ENCODE data around the gene GPSM1. TPM values are rescaled to one million over a fixed set of nuclear protein-coding genes. Genes with fewer than 3 reads are reported as not detected.

Gene GPSM1
- total RNA-seq, 2 donors from 2014 or later = 15.8 to 23.1 TPM

DNA sequence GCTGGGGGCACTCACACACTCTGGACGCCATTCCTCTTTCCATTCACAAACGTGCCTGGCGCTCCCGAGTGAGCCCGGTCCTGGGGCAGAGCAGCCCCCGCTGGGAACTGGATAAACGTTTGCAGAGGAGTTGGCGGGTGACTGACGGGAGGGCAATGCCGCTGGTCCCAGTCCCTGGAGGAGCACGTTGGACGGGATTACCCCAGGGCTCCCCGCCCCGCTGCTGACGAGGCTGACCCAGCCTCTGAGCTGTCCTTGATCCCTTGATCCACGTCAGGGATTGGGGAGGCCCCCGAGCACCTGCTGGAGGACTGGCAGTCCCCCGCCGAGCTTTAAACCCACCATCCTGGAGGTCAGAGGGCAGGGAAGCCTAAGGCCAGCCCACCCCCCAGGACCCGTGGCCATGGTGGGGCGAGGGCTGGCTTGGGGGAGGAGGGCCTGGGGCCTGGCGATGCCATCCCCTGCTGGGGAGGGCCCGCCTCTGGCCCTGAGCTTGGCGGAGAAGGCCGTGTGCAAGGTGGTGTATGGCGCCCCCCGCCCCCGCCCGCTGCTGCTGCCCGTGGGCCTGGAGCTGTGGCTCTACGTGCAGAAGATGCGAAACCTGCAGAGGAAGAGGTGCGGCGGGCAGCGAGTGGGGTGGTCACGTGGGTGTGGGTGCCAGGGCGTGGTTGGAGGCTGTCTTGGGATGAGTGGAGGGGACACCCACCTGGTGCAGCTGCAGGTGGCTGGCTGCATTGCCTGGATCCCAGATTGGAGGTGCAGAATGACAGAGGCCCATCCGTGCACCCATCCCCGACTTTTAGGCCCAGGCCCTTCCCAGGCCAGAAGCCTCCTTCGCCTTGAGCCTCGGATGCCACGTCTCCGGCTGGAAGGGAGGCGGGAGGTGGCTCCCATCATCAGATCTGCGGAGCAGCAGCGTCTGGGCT, 4.5 kb downstream of the GPSM1 start:
- intact Hi-C loops (cut with DNase I) = loop anchor here (5.0 kb wide), 1 partner anchor 35 kb away; no protein-coding TSS in a partner anchor
- WGBS, 2 donors = 87 to 90% methylated on average over 35 to 45 of the region's 46 CpGs
- H3K36me3 ChIP-seq (replicated peaks in 1 of 2; ENCODE audit: insufficient read depth in 1 of 2, low read depth in 2 of 2) = no peaks in the 10 kb centered on the region
- no peak for ATAC-seq
- no peaks in the 10 kb centered on the region for H3K9me3 ChIP-seq
- no peak overlapping the region for H3K27ac ChIP-seq
- no peak for TF ChIP-seq POLR2A (IDR thresholded peaks at IDR 0.05)
- no peak for TF ChIP-seq CTCF (IDR thresholded peaks at IDR 0.05)
- DNase-seq = no peak
- H3K4me3 ChIP-seq = no peak overlapping the region
- no peaks in the 10 kb centered on the region for H3K27me3 ChIP-seq
- peaks cover 13% of the 10 kb centered on the region for H3K4me1 ChIP-seq

DNA sequence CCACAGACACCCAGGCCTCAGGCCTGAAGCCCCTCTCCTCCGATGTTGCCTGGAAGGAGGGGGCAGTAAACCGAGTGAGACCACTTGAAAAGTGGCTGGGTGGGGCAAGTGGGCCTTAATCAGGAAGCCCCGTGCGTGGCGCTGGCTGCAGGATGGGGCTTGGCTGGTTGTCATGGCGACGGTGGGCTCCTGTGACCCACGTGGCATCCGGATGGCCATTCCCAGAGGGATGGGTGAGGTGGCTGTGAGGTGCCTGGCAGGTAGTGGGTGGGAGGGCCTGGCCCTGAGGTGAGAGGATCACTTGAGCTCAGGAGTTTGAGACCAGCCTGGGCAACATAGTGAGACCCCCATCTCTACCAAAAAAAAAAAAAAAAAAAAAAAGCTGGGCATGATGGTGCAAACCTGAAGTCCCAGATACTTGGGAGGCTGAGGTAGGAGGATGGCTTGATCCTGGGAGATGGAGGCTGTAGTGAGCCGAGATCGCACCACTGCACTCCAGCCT, 5.2 kb downstream of the GPSM1 start:
- intact Hi-C loops (cut with DNase I) = loop anchor here (5.0 kb wide), 1 partner anchor 35 kb away; no protein-coding TSS in a partner anchor
- ATAC-seq (no peak), DNase-seq (no peak)
- Histone ChIP-seq H3K4me3 (no peak overlapping the region), H3K27me3 (no peaks in the 10 kb centered on the region), H3K4me1 (peaks cover 13% of the 10 kb centered on the region), H3K36me3 (replicated peaks in 1 of 2; ENCODE audit: insufficient read depth in 1 of 2, low read depth in 2 of 2) (no peaks in the 10 kb centered on the region), H3K27ac (no peak overlapping the region), H3K9me3 (no peaks in the 10 kb centered on the region)
- TF ChIP-seq POLR2A (IDR thresholded peaks at IDR 0.05) = no peak
- TF ChIP-seq CTCF (IDR thresholded peaks at IDR 0.05) = no peak
- 83 to 85% methylated on average over 6 to 11 of the region's 11 CpGs for WGBS, 2 donors

DNA sequence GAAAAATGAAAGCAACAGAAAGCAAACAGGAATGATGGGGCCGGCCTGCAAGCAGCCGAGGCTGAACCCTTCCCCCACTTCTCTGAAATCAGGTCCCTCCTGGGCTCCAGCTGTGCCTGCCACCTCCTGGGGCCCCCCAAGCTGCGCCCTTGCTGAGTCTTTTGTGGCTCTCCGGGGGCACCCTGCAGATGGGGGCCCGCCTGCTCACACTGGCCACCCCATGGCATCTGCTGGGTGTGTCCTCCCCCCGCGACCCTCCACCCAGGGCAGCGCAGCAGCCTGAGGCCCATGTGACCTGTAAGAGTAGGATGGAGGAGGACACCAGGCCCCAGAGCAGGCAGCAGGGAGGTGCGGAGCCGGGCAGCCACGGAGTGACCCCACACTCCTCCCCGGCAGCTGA, 5.7 kb downstream of the GPSM1 start:
- ATAC-seq = no peak
- intact Hi-C loops (cut with DNase I) = loop anchor here (5.0 kb wide), 1 partner anchor 34 kb away; no protein-coding TSS in a partner anchor
- TF ChIP-seq CTCF (IDR thresholded peaks at IDR 0.05) (no peak), POLR2A (IDR thresholded peaks at IDR 0.05) (no peak)
- Histone ChIP-seq H3K4me1 (peaks cover 11% of the 10 kb centered on the region), H3K27ac (no peak overlapping the region), H3K4me3 (no peak overlapping the region), H3K9me3 (no peaks in the 10 kb centered on the region), H3K36me3 (replicated peaks in 1 of 2; ENCODE audit: insufficient read depth in 1 of 2, low read depth in 2 of 2) (no peaks in the 10 kb centered on the region), H3K27me3 (no peaks in the 10 kb centered on the region)
- WGBS, 2 donors = 82 to 88% methylated on average over 5 to 8 of the region's 12 CpGs
- DNase-seq = no peak

GRCh38 chr9:136333486-136333885, 6.1 kb downstream of the GPSM1 start:
- Histone ChIP-seq H3K36me3 (replicated peaks in 1 of 2; ENCODE audit: insufficient read depth in 1 of 2, low read depth in 2 of 2) (no peaks in the 10 kb centered on the region), H3K9me3 (no peaks in the 10 kb centered on the region), H3K27ac (no peak overlapping the region), H3K4me1 (peaks cover 11% of the 10 kb centered on the region), H3K4me3 (no peak overlapping the region), H3K27me3 (no peaks in the 10 kb centered on the region)
- TF ChIP-seq POLR2A (IDR thresholded peaks at IDR 0.05) = no peak
- no peak for TF ChIP-seq CTCF (IDR thresholded peaks at IDR 0.05)
- DNase-seq (no peak), ATAC-seq (no peak)
- intact Hi-C loops (cut with DNase I) = loop anchor here (5.0 kb wide), 1 partner anchor 34 kb away; no protein-coding TSS in a partner anchor
- WGBS, 2 donors = 88 to 95% methylated on average over 6 to 14 of the region's 17 CpGs
